ENCODE data around the gene CLIC1. TPM values are rescaled to one million over a fixed set of nuclear protein-coding genes. Genes with fewer than 3 reads are reported as not detected.
A peak's percentile ranks its signal among the peaks of the same experiment; 100 is the strongest.

CLIC1 gene
- total and polyA plus RNA-seq, 10 of the 15 experiments (the other 5 are each of a cell fraction or from before 2014, with no cell fraction given): 446 to 1,266 (median 636) TPM

DNA sequence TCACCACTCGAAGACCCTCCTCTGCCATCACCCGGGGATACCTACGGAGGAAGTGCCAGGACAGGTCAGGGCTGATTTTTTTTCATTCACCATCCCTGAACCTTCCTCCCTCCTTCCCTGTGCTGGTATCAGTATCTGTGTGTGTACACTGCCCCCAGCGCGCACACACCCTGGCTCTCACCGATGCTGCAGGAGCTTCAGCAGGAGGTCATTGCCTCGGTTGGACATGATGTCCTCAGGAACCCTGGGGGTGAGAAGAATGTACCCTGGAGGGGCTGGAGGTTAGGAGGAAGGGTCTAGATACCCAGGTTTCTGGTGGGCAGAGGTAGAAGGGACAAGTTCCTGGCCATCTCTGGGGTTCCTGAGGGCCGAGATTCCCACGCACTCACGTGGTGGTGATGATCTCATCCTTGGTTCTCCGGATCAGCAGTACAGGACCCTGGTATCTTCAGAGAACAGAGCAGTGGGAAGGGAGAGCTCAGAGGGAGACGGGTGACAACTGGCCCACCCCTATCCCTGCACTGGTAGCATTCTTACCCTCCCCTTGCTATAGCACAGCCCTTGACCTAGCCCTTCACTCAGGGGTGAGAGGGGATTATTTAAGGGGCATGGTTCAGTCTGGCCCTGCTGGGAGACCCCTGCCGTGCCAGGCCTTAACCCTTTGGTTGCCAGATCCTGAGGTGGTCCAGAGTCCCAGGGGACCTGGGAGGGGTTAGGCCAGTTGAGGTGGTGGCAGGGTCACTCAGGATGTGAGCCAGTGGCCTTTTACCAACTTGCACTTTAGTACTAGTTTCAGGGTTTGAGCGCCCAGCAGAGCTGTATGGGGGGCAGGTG lies 48.3 kb downstream of the CLIC1 start (continued):
- no peak for TF ChIP-seq ZBTB11 (CRISPR knock-in tag; IDR thresholded peaks at IDR 0.05)
- TF ChIP-seq, protein P1, sequence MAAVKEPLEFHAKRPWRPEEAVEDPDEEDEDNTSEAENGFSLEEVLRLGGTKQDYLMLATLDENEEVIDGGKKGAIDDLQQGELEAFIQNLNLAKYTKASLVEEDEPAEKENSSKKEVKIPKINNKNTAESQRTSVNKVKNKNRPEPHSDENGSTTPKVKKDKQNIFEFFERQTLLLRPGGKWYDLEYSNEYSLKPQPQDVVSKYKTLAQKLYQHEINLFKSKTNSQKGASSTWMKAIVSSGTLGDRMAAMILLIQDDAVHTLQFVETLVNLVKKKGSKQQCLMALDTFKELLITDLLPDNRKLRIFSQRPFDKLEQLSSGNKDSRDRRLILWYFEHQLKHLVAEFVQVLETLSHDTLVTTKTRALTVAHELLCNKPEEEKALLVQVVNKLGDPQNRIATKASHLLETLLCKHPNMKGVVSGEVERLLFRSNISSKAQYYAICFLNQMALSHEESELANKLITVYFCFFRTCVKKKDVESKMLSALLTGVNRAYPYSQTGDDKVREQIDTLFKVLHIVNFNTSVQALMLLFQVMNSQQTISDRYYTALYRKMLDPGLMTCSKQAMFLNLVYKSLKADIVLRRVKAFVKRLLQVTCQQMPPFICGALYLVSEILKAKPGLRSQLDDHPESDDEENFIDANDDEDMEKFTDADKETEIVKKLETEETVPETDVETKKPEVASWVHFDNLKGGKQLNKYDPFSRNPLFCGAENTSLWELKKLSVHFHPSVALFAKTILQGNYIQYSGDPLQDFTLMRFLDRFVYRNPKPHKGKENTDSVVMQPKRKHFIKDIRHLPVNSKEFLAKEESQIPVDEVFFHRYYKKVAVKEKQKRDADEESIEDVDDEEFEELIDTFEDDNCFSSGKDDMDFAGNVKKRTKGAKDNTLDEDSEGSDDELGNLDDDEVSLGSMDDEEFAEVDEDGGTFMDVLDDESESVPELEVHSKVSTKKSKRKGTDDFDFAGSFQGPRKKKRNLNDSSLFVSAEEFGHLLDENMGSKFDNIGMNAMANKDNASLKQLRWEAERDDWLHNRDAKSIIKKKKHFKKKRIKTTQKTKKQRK (IDR thresholded peaks at IDR 0.05; ENCODE audit: low read depth, low read length): no peak

GRCh38 chr6:31687321-31687720 lies 49.0 kb downstream of the CLIC1 start:
- POLR2A ChIA-PET: no interaction called here

More at GRCh38 chr6:31687321-31687720, 49.0 kb downstream of the CLIC1 start:
- Histone ChIP-seq H2AFZ (ENCODE audit: control insufficient read depth, low read depth, low read length) (no peak overlapping the region), H3K27me3 (replicated peaks in 1 of 2; ENCODE audit: control insufficient read depth in 2 of 2, insufficient read depth in 2 of 2, low read length in 1 of 2) (no peaks in the 10 kb centered on the region), H3K36me3 (ENCODE audit: control insufficient read depth in 2 of 2, insufficient read depth in 2 of 2, low read length in 1 of 2) (peaks cover 7 to 31% of the 10 kb centered on the region in 2 experiments; a peak in 3 of 4 replicates), H3K4me2 (ENCODE audit: control insufficient read depth, insufficient read depth) (no peak overlapping the region), H4K20me1 (ENCODE audit: control insufficient read depth, insufficient read depth) (no peaks in the 10 kb centered on the region), H3K9me3 (replicated peaks; ENCODE audit: control insufficient read depth, insufficient read depth, low read length) (no peaks in the 10 kb centered on the region), H3K4me1 (ENCODE audit: control insufficient read depth, insufficient read depth, low read length) (no peaks in the 10 kb centered on the region), H3K27ac (ENCODE audit: control insufficient read depth, insufficient read depth) (no peak overlapping the region), H3K79me2 (ENCODE audit: control insufficient read depth, insufficient read depth, low read length) (no peaks in the 10 kb centered on the region), H3K9ac (ENCODE audit: control insufficient read depth, insufficient read depth, low read length) (no peak overlapping the region), H3K4me3 (no peak overlapping the region)
- intact Hi-C loops (cut with micrococcal nuclease; ENCODE audit: unreplicated experiment): no loop called here
- ChIA-PET CTCF (interaction anchor here (1.2 kb wide), 2 partner anchors 25 to 83 kb away, joined by 3 to 4 read pairs; no protein-coding TSS in a partner anchor), SMC1A (ENCODE audit: uncharacterized antibody, unreplicated experiment) (no interaction called here), RAD21 (ENCODE audit: unreplicated experiment) (no interaction called here)
- no peak for TF ChIP-seq ZNF24 (IDR thresholded peaks at IDR 0.05)
- TF ChIP-seq, protein P2, sequence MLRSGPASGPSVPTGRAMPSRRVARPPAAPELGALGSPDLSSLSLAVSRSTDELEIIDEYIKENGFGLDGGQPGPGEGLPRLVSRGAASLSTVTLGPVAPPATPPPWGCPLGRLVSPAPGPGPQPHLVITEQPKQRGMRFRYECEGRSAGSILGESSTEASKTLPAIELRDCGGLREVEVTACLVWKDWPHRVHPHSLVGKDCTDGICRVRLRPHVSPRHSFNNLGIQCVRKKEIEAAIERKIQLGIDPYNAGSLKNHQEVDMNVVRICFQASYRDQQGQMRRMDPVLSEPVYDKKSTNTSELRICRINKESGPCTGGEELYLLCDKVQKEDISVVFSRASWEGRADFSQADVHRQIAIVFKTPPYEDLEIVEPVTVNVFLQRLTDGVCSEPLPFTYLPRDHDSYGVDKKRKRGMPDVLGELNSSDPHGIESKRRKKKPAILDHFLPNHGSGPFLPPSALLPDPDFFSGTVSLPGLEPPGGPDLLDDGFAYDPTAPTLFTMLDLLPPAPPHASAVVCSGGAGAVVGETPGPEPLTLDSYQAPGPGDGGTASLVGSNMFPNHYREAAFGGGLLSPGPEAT (IDR thresholded peaks at IDR 0.05; ENCODE audit: low read depth): no peak
- TF ChIP-seq POLR2AphosphoS5 (IDR thresholded peaks at IDR 0.05; ENCODE audit: low read length): peak; percentile 27; the same call in 1 of the 2 replicates
- no peak for TF ChIP-seq DPF2 (IDR thresholded peaks at IDR 0.05)
- no peak for TF ChIP-seq CEBPB (IDR thresholded peaks at IDR 0.05; ENCODE audit: borderline replicate concordance in 1 of 2, low read depth in 2 of 2, low read length in 2 of 2)
- TF ChIP-seq EGR1 (IDR thresholded peaks at IDR 0.05; ENCODE audit: borderline replicate concordance in 1 of 2, low read depth in 2 of 2, low read length in 2 of 2): no peak
- TF ChIP-seq HDAC6 (IDR thresholded peaks at IDR 0.05; ENCODE audit: unreplicated experiment): no peak
- TF ChIP-seq POU2F2 (IDR thresholded peaks at IDR 0.05; ENCODE audit: borderline replicate concordance, low read depth, low read length): no peak
- ATAC-seq (no peak), FAIRE-seq (no peak), DNase-seq (ENCODE audit: low read depth, low spot score) (no peak)
- BruUV-seq (replicated peaks): TSS peak; percentile 22
- in situ Hi-C loops (cut with MboI): no loop called here
- WGBS (ENCODE audit: insufficient coverage, insufficient replicate concordance, low lambda C conversion rate, missing lambda C conversion rate): 85% methylated on average over 8 of the region's 8 CpGs

All from GM12878 (cell line).